ENCODE data around the gene SPATA31A1. TPM values are rescaled to one million over a fixed set of nuclear protein-coding genes. Genes with fewer than 3 reads are reported as not detected.
"Not testable (repeated sequence)": the region's sequence is repeated elsewhere in the genome, so short reads cannot be mapped to it uniquely, and the experiment has no call there.

Gene SPATA31A1
- total RNA-seq (2014; rRNA removed; shearing (Covaris generic)), result 0.05 and 0.13 TPM in 2 replicates
- polyA plus RNA-seq (2015; cell fraction: cytosol; rRNA removed), result 0.64 TPM in 1 of 2 replicates, not detected in the other
- not detected in 2 replicates for polyA plus RNA-seq (2015; cell fraction: nucleus; rRNA removed)

GRCh38 chr9:39355369-39355768, at the start of gene SPATA31A1:
Gene SPATA31A1 (plus strand): TSS chr9:39355669. CDS start chr9:39355731, 62 bp downstream.
- DNase-seq (ENCODE audit: low read depth, low spot score); in situ Hi-C loops (cut with HindIII; ENCODE audit: low pct_unique_long_range_greater_than_20kb, low sequenced_read_pairs): not testable (repeated sequence)

DNA sequence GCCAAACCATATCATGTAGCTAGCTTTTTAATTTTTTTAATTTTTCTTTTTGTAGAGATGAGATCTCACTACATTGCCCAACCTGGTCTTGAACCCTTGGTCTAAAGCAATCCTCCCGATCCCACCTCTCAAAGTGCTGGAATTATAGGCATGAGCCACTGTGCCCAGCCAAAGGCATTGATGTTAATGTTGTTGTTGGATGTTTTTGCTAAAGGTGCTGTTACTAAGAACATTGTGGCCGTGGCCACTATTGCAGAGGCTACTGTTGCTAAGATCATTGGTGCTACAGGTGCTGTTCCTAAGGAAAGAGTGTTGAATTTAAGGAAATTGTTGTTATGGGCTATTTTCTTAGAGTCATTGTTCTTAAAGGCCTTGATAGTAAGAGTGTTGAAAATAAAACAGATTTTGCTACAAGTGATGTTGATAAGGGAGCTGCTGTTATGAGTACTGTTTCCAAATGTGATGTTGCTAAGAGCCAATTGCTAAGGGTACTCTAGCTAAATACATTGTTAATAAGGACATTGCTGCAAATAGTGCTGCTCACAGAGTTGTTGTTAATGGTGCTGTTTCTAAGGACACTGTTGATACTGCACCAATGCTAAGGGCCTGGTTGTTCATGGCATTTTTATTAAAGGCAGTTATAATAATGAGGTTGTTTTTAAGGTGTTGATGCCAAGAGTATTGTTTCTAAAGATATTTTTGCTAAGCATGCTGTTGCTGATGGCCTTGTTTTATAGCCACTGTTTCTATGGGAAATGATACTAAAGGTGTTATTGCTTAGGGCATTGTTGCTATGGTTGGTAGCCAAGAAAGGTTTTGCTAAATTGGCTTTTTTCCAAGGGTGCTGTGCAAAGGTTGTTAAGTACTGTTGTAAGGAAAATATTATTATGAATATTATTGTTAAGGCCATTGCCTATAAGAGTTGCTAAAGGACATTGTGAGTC, 52.1 kb downstream of the SPATA31A1 start:
- DNase-seq (ENCODE audit: low read depth, low spot score); in situ Hi-C loops (cut with HindIII; ENCODE audit: low pct_unique_long_range_greater_than_20kb, low sequenced_read_pairs): not testable (repeated sequence)

DNA sequence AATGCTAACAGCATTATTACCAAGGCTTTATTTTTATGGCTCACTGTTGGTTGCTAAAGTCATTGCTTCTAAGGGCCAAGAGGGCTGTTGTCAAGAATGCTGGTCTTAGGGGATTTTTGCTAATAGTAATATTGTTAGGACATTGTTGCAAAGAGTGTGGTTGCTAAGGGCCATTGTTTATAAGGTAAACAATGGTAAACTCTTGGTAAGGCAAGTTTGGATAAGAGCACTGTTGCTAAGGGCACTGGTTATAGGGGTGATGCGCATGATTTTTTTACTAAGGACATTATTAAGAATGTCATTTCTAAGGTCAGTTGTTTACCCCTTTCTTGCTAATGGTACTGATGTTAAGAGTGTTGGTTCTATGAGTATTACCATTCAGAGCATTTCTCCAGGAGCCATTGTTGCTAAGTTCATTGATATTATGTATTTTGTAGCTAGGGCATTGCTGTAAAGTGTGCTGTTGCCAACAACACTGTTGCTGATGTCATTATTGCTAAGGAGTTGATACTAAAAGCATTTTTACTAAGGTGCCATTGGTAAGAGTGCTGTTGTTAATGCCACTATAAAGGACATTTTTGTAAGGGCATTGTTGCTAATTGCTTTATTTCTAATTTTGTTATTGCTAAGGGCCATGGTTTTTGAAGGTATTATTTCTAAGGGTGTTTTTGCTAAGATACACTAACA, 55.9 kb downstream of the SPATA31A1 start:
- DNase-seq (ENCODE audit: low read depth, low spot score); in situ Hi-C loops (cut with HindIII; ENCODE audit: low pct_unique_long_range_greater_than_20kb, low sequenced_read_pairs): not testable (repeated sequence)

Other genes with a start within 250 kb of the SPATA31A1 start
- 4.9 and 5.3 TPM in 2 replicates for gene CNTNAP3, start 67.5 kb upstream of the SPATA31A1 start, total RNA-seq (2014; rRNA removed; shearing (Covaris generic))